Body of pancreas (tissue), 4 donors: ENCODE measurements around the gene IFI44L.

Source experiments
- POLR2A ChIP-seq, 3 donors: fragments of 450-650 bp; IDR thresholded peaks; one replicate each; pipeline ENCODE4 v1.6.1; 2016; ENCODE audit warnings: antibody characterized with exemption in 3 of 3, mild to moderate bottlenecking in 2 of 3
- TF ChIP-seq, protein P1 (sequence below), 7 experiments: fragments of 450-650 bp in 4 of 7; fragments of 200-600 bp in 3 of 7; sonication (generic) in 3 of 7; IDR thresholded peaks; one replicate each; pipeline ENCODE4 v1.5.1; 2016 to 2019; ENCODE audit warnings: antibody characterized with exemption in 7 of 7

- TF ChIP-seq, protein P1, sequence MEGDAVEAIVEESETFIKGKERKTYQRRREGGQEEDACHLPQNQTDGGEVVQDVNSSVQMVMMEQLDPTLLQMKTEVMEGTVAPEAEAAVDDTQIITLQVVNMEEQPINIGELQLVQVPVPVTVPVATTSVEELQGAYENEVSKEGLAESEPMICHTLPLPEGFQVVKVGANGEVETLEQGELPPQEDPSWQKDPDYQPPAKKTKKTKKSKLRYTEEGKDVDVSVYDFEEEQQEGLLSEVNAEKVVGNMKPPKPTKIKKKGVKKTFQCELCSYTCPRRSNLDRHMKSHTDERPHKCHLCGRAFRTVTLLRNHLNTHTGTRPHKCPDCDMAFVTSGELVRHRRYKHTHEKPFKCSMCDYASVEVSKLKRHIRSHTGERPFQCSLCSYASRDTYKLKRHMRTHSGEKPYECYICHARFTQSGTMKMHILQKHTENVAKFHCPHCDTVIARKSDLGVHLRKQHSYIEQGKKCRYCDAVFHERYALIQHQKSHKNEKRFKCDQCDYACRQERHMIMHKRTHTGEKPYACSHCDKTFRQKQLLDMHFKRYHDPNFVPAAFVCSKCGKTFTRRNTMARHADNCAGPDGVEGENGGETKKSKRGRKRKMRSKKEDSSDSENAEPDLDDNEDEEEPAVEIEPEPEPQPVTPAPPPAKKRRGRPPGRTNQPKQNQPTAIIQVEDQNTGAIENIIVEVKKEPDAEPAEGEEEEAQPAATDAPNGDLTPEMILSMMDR (IDR thresholded peaks at IDR 0.05): no peak
- no peak for TF ChIP-seq POLR2A (IDR thresholded peaks at IDR 0.05)
These were observed 25.5 kb downstream of the IFI44L start for GRCh38 chr1:78645723-78646122.
